Right atrium auricular region (tissue), 2 donors: ENCODE data around the gene CFAP119. TPM values are rescaled to one million over a fixed set of nuclear protein-coding genes. Genes with fewer than 3 reads are reported as not detected.

Source experiments
- DNase-seq: peaks from one replicate; pipeline ENCODE4 v3.0.0-alpha.2; 2019; ENCODE audit warnings: low spot score
- H3K27ac ChIP-seq, 2 donors: fragments of 200-600 bp; sonication (generic); 1 replicate in 1 of 2; 2 replicates in 1 of 2; pipeline ENCODE4 v1.5.1; 2016 to 2019
- H3K27me3 ChIP-seq, 2 donors: fragments of 200-600 bp; sonication (generic); one replicate each; pipeline versions ENCODE4 v1.5.1 to v1.6.0; 2017 to 2019
- H3K36me3 ChIP-seq: fragments of 200-600 bp; sonication (generic); one replicate; pipeline ENCODE4 v1.5.1; 2016
- H3K4me1 ChIP-seq, 2 donors: fragments of 200-600 bp; sonication (generic); one replicate each; pipeline versions ENCODE4 v1.5.1 to v1.6.0; 2017 to 2019
- H3K4me3 ChIP-seq, 2 donors: fragments of 200-600 bp; sonication (generic); 1 replicate in 1 of 2; 2 replicates in 1 of 2; pipeline ENCODE4 v1.5.1; 2017 to 2019; ENCODE audit warnings: mild to moderate bottlenecking in 1 of 2, moderate library complexity in 1 of 2
- H3K9me3 ChIP-seq, 2 donors: fragments of 200-600 bp; sonication (generic); one replicate each; pipeline ENCODE4 v1.5.1; 2019
- CTCF ChIP-seq, 2 donors: fragments of 200-600 bp; sonication (generic); IDR thresholded peaks; one replicate each; pipeline ENCODE4 v1.5.1; 2019; ENCODE audit warnings: antibody characterized with exemption in 2 of 2
- total RNA-seq, 2 donors: library from RNA; depleted of rRNA; stranded (reverse); fragments of >200 nt; gene quantifications; one replicate each; pipeline ENCODE4 v1.1.0, GENCODE V29; 2016

Gene CFAP119
- total RNA-seq, 2 donors from 2014 or later, result 0.37 to 0.83 TPM

- DNase-seq, result no peak
- Histone ChIP-seq H3K9me3 (no peaks in the 10 kb centered on the region), H3K27me3 (no peaks in the 10 kb centered on the region), H3K27ac (no peak overlapping the region), H3K4me1 (no peaks in the 10 kb centered on the region), H3K4me3 (no peak overlapping the region), H3K36me3 (peaks cover 100% of the 10 kb centered on the region)
- TF ChIP-seq CTCF (IDR thresholded peaks at IDR 0.05), result no peak
These were observed 50.9 kb downstream of the CFAP119 start for GRCh38 chr16:30710971-30711370.

Other genes with a start within 250 kb of the CFAP119 start
- gene ZNF768, start 235.5 kb downstream of the CFAP119 start, total RNA-seq, result 10 to 100 TPM; 41.1 to 51.4 TPM
- 10 to 100 TPM; 13.3 to 16.2 TPM for gene ZNF747, start 227.2 kb downstream of the CFAP119 start, total RNA-seq
- gene ZNF764, start 203.7 kb downstream of the CFAP119 start, total RNA-seq, result 10 to 100 TPM; 12.0 to 16.9 TPM
- gene ZNF688, start 190.3 kb downstream of the CFAP119 start, total RNA-seq, result 10 to 100 TPM in 1 of 2 donors, 1 to 10 TPM in 1; 9.6 to 13.5 TPM
- gene ZNF785, start 176.4 kb downstream of the CFAP119 start, total RNA-seq, result 1 to 10 TPM; 5.5 to 6.0 TPM
- gene ZNF689, start 151.7 kb downstream of the CFAP119 start, total RNA-seq, result 1 to 10 TPM; 6.2 to 8.3 TPM
- gene PRR14, start 111.1 kb downstream of the CFAP119 start, total RNA-seq, result 10 to 100 TPM; 12.3 to 17.3 TPM
- gene FBRS, start 103.6 kb downstream of the CFAP119 start, total RNA-seq, result 10 to 100 TPM; 16.5 to 26.3 TPM
- gene SRCAP, start 62.9 kb downstream of the CFAP119 start, total RNA-seq, result 10 to 100 TPM; 22.5 to 25.0 TPM
- gene PHKG2, start 13.6 kb downstream of the CFAP119 start, total RNA-seq, result 10 to 100 TPM; 16.0 to 22.1 TPM
- 10 to 100 TPM; 48.5 to 59.5 TPM for gene RNF40, start 260 bp upstream of the CFAP119 start, total RNA-seq
- 10 to 100 TPM; 21.2 to 22.9 TPM for gene ZNF629, start 25.1 kb upstream of the CFAP119 start, total RNA-seq
- gene BCL7C, start 132.0 kb upstream of the CFAP119 start, total RNA-seq, result 10 to 100 TPM; 21.1 to 35.1 TPM
- 1 to 10 TPM; 6.5 to 7.6 TPM for gene CTF1, start 134.6 kb upstream of the CFAP119 start, total RNA-seq
- 1 to 10 TPM; 5.7 to 7.9 TPM for gene FBXL19, start 161.5 kb upstream of the CFAP119 start, total RNA-seq
- gene ORAI3, start 187.0 kb upstream of the CFAP119 start, total RNA-seq, result 10 to 100 TPM; 22.4 to 23.0 TPM
- gene SETD1A, start 195.7 kb upstream of the CFAP119 start, total RNA-seq, result 1 to 10 TPM; 3.8 to 8.6 TPM
- gene HSD3B7, start 223.1 kb upstream of the CFAP119 start, total RNA-seq, result 1 to 10 TPM; 6.0 to 8.5 TPM
- gene STX1B, start 248.6 kb upstream of the CFAP119 start, total RNA-seq, result 1 to 10 TPM; 1.3 to 2.1 TPM